H1 (cell line): Measurements from ENCODE around the gene MACROD2. TPM values are rescaled to one million over a fixed set of nuclear protein-coding genes. Genes with fewer than 3 reads are reported as not detected.

Source experiments
- CTCF ChIA-PET: fragments of 300-600 bp; sonication (Branson Sonifier 250); formaldehyde crosslinking; loops from one replicate; lab custom pipeline; 2021; ENCODE audit not compliant: partially characterized antibody; lab: Charles Lee
- POLR2A ChIA-PET: fragments of 300-600 bp; sonication (Branson Sonifier 250); formaldehyde crosslinking; loops from one replicate; lab custom pipeline; 2021; ENCODE audit warnings: inconsistent platforms; ENCODE audit not compliant: partially characterized antibody; lab: Charles Lee
- DNase-seq, 2 experiments: peaks; one replicate each; pipeline versions ENCODE4 v3.0.0 to v3.0.0-alpha.2; 2010 to 2022; ENCODE audit warnings: low spot score in 2 of 2, low read depth in 1 of 2, mixed read lengths in 1 of 2
- FAIRE-seq: peaks from 2 replicates; lab custom pipeline; 2011; peaks lifted over from hg19 to GRCh38; lab: Jason Lieb, UNC
- H2AFZ ChIP-seq: 2 replicates; pipeline ENCODE4 v1.8.1; 2012; ENCODE audit warnings: low read length, inconsistent platforms
- H2AK5ac ChIP-seq: 2 replicates; pipeline ENCODE4 v1.6.1; 2013; ENCODE audit warnings: low read depth, low read length
- H2BK120ac ChIP-seq: replicated peaks from 2 replicates; pipeline ENCODE3; 2013; ENCODE audit warnings: low read depth, low read length, inconsistent platforms
- H2BK12ac ChIP-seq: 2 replicates; pipeline ENCODE4 v1.6.1; 2013; ENCODE audit warnings: low read depth, low read length
- H2BK15ac ChIP-seq: 2 replicates; pipeline ENCODE4 v1.6.1; 2013; ENCODE audit warnings: low read length
- H2BK20ac ChIP-seq: 2 replicates; pipeline ENCODE4 v1.6.1; 2013; ENCODE audit warnings: low read length
- H2BK5ac ChIP-seq: 2 replicates; pipeline ENCODE4 v1.6.1; 2013; ENCODE audit warnings: low read depth, low read length
- H3K14ac ChIP-seq: 2 replicates; pipeline ENCODE4 v1.6.1; 2013; ENCODE audit warnings: inconsistent platforms; ENCODE audit not compliant: insufficient read length
- H3K18ac ChIP-seq: 2 replicates; pipeline ENCODE4 v1.6.1; 2013; ENCODE audit warnings: low read length; ENCODE audit errors: extremely low read depth
- H3K23ac ChIP-seq: 2 replicates; pipeline ENCODE4 v1.6.1; 2013; ENCODE audit warnings: inconsistent platforms; ENCODE audit not compliant: insufficient read length
- H3K23me2 ChIP-seq: 2 replicates; pipeline ENCODE4 v1.6.1; 2013; ENCODE audit warnings: low read depth, low read length
- H3K27ac ChIP-seq: 2 replicates; pipeline ENCODE4 v1.6.1; 2011; ENCODE audit warnings: low read depth, low read length, inconsistent platforms
- H3K27me3 ChIP-seq, 4 experiments: replicated peaks in 1 of 4; 1 replicate in 1 of 4; 2 replicates in 3 of 4; pipeline versions ENCODE4 v1.6.1 to v1.8.1; 2011 to 2013; ENCODE audit warnings: low read length in 3 of 4, mild to moderate bottlenecking in 3 of 4, inconsistent platforms in 2 of 4, mixed read lengths in 2 of 4, moderate library complexity in 1 of 4; ENCODE audit not compliant: control insufficient read depth in 3 of 4, insufficient read depth in 3 of 4; ENCODE audit errors: extremely low read depth in 1 of 4
- H3K36me3 ChIP-seq, 4 experiments: 2 replicates each; pipeline versions ENCODE4 v1.6.1 to v1.8.1; 2011 to 2013; ENCODE audit warnings: mild to moderate bottlenecking in 4 of 4, low read length in 3 of 4, moderate library complexity in 2 of 4, control low read depth in 1 of 4, inconsistent platforms in 1 of 4; ENCODE audit not compliant: insufficient read depth in 4 of 4, control insufficient read depth in 2 of 4
- H3K4ac ChIP-seq: replicated peaks from 2 replicates; pipeline ENCODE3; 2013; ENCODE audit warnings: low read length, low read depth, mixed read lengths, inconsistent platforms; ENCODE audit not compliant: insufficient read length
- H3K4me1 ChIP-seq, 4 experiments: replicated peaks in 1 of 4; 1 replicate in 1 of 4; 2 replicates in 3 of 4; pipeline versions ENCODE4 v1.6.1 to v1.8.1; 2011 to 2013; ENCODE audit warnings: low read length in 3 of 4, inconsistent platforms in 2 of 4, mixed read lengths in 1 of 4; ENCODE audit not compliant: insufficient read depth in 4 of 4, control insufficient read depth in 3 of 4
- H3K4me2 ChIP-seq, 2 experiments: 2 replicates each; pipeline versions ENCODE4 v1.6.1 to v1.8.1; 2011 to 2013; ENCODE audit warnings: low read depth in 2 of 2, low read length in 2 of 2, control low read depth in 1 of 2, inconsistent platforms in 1 of 2, mild to moderate bottlenecking in 1 of 2; ENCODE audit not compliant: insufficient read depth in 1 of 2
- H3K4me3 ChIP-seq, 4 experiments: fragments of 200-600, 300-600 bp in 1 of 4; sonication (generic), shearing (Covaris generic), sonication (Bioruptor Twin) in 1 of 4; 2 replicates each; pipeline versions ENCODE4 v1.5.1 to v1.8.1; 2011 to 2016; ENCODE audit warnings: low read length in 4 of 4, low read depth in 3 of 4, control low read depth in 2 of 4, inconsistent platforms in 2 of 4, mild to moderate bottlenecking in 2 of 4, mixed read lengths in 1 of 4, moderate library complexity in 1 of 4; ENCODE audit not compliant: insufficient read depth in 2 of 4; ENCODE audit errors: extremely low read depth in 1 of 4
- H3K56ac ChIP-seq: replicated peaks from 2 replicates; pipeline ENCODE3; 2013; ENCODE audit warnings: low read depth, mild to moderate bottlenecking, mixed read lengths, low read length, inconsistent platforms; ENCODE audit not compliant: insufficient read length
- H3K79me1 ChIP-seq: 2 replicates; pipeline ENCODE4 v1.6.1; 2013; ENCODE audit warnings: low read depth, low read length, control low read depth
- H3K79me2 ChIP-seq, 2 experiments: 2 replicates each; pipeline versions ENCODE4 v1.6.1 to v1.8.1; 2012 to 2013; ENCODE audit warnings: low read length in 2 of 2, mild to moderate bottlenecking in 2 of 2, inconsistent platforms in 1 of 2; ENCODE audit not compliant: insufficient read depth in 2 of 2, control insufficient read depth in 1 of 2
- H3K9ac ChIP-seq, 4 experiments: replicated peaks in 1 of 4; 1 replicate in 1 of 4; 2 replicates in 3 of 4; pipeline versions ENCODE4 v1.6.1 to v1.8.1; 2011 to 2013; ENCODE audit warnings: low read depth in 3 of 4, low read length in 3 of 4, control low read depth in 2 of 4, mild to moderate bottlenecking in 2 of 4, moderate library complexity in 2 of 4, inconsistent platforms in 1 of 4; ENCODE audit errors: extremely low read depth in 1 of 4
- H3K9me3 ChIP-seq, 2 experiments: 2 replicates each; pipeline versions ENCODE4 v1.6.1 to v1.8.1; 2012 to 2013; ENCODE audit warnings: mild to moderate bottlenecking in 2 of 2, moderate library complexity in 2 of 2, control low read depth in 1 of 2, inconsistent platforms in 1 of 2, low read depth in 1 of 2, low read length in 1 of 2, mixed read lengths in 1 of 2; ENCODE audit not compliant: insufficient read depth in 2 of 2
- H4K20me1 ChIP-seq, 2 experiments: replicated peaks in 1 of 2; 2 replicates each; pipeline versions ENCODE3 to v1.8.1; 2011 to 2013; ENCODE audit warnings: inconsistent platforms in 2 of 2, low read length in 2 of 2, mild to moderate bottlenecking in 1 of 2; ENCODE audit not compliant: insufficient read depth in 2 of 2, control insufficient read depth in 1 of 2
- H4K5ac ChIP-seq: 2 replicates; pipeline ENCODE4 v1.6.1; 2013; ENCODE audit warnings: low read length, low read depth, mixed read lengths, inconsistent platforms; ENCODE audit not compliant: insufficient read length
- H4K8ac ChIP-seq: 2 replicates; pipeline ENCODE4 v1.8.0; 2013; ENCODE audit warnings: mild to moderate bottlenecking, moderate library complexity, low read length, inconsistent platforms; ENCODE audit not compliant: insufficient read depth; ENCODE audit errors: extremely low read depth
- H4K91ac ChIP-seq: replicated peaks from 2 replicates; pipeline ENCODE3; 2013; ENCODE audit warnings: low read length, mixed read lengths, inconsistent platforms; ENCODE audit not compliant: insufficient read length
- ASH2L ChIP-seq: fragments of 200-600, 300-600 bp; sonication (generic); IDR thresholded peaks from one replicate; pipeline ENCODE4 v1.7.1; 2017; ENCODE audit warnings: low read length
- ATF3 ChIP-seq: IDR thresholded peaks from 2 replicates; pipeline ENCODE4 v1.6.1; 2011; ENCODE audit warnings: low read depth, mild to moderate bottlenecking, low read length; ENCODE audit not compliant: insufficient read depth
- BRCA1 ChIP-seq: IDR thresholded peaks from 2 replicates; pipeline ENCODE4 v1.6.1; 2012; ENCODE audit warnings: low read depth, low read length, improper control_type of control experiment
- CHD2 ChIP-seq: IDR thresholded peaks from 2 replicates; pipeline ENCODE4 v1.6.1; 2012; ENCODE audit warnings: low read length, improper control_type of control experiment
- CTCF ChIP-seq, 3 experiments: IDR thresholded peaks; 1 replicate in 2 of 3; 2 replicates in 1 of 3; pipeline versions ENCODE4 v1.5.1 to v1.6.1; 2011; ENCODE audit warnings: low read length in 3 of 3, mild to moderate bottlenecking in 3 of 3, inconsistent platforms in 2 of 3, low read depth in 1 of 3, moderate library complexity in 1 of 3; ENCODE audit not compliant: insufficient read depth in 1 of 3; ENCODE audit errors: control extremely low read depth in 1 of 3
- PHF8 ChIP-seq: fragments of 200-600 bp; sonication (generic); conservative IDR thresholded peaks from 2 replicates; pipeline ENCODE4 v1.7.1; 2012; ENCODE audit warnings: low read depth, mild to moderate bottlenecking, inconsistent platforms, low read length, moderate library complexity
- POLR2AphosphoS5 ChIP-seq: IDR thresholded peaks from 2 replicates; pipeline ENCODE4 v1.6.1; 2011; ENCODE audit warnings: low read depth, low read length
- RAD21 ChIP-seq, 2 experiments: IDR thresholded peaks in 1 of 2; conservative IDR thresholded peaks in 1 of 2; 2 replicates each; pipeline ENCODE4 v1.6.1; 2011; ENCODE audit warnings: low read depth in 2 of 2, low read length in 2 of 2, improper control_type of control experiment in 1 of 2, inconsistent platforms in 1 of 2, mild to moderate bottlenecking in 1 of 2, moderate library complexity in 1 of 2
- SAP30 ChIP-seq: fragments of 300-600 bp; sonication (generic); IDR thresholded peaks from 2 replicates; pipeline ENCODE4 v1.7.1; 2012; ENCODE audit warnings: low read length, moderate library complexity, mild to moderate bottlenecking, inconsistent platforms; ENCODE audit not compliant: insufficient read depth, insufficient replicate concordance
- SP1 ChIP-seq: IDR thresholded peaks from 2 replicates; pipeline ENCODE4 v1.6.1; 2011; ENCODE audit warnings: low read depth, low read length
- SP2 ChIP-seq: IDR thresholded peaks from 2 replicates; pipeline ENCODE4 v1.6.1; 2012; ENCODE audit warnings: mild to moderate bottlenecking, low read length, inconsistent platforms
- WGBS, 2 experiments: shearing (Covaris generic) in 1 of 2; methylation state at CpG; one replicate each; pipeline versions ENCODE4 v1.1.6 to v1.1.7; 2013 to 2015; ENCODE audit warnings: low lambda C conversion rate in 2 of 2, mixed read lengths in 2 of 2, inconsistent platforms in 1 of 2, low coverage in 1 of 2, missing lambda C conversion rate in 1 of 2; ENCODE audit not compliant: insufficient replicate concordance in 2 of 2, insufficient coverage in 1 of 2, insufficient read length in 1 of 2; ENCODE audit errors: extremely low coverage in 1 of 2, missing lambda C conversion rate in 1 of 2; 5-methylcytosine and 5-hydroxymethylcytosine counted together
- polyA plus RNA-seq, 7 experiments: library from polyadenylated mRNA; depleted of rRNA in 3 of 7; stranded (reverse) in 5 of 7; unstranded in 2 of 7; fragments of >200 nt in 5 of 7; fragments of 200-250 nt in 2 of 7; gene quantifications; 1 replicate in 5 of 7; 2 replicates in 1 of 7; 4 replicates in 1 of 7; pipeline versions ENCODE4 v1.2.1 to v1.2.3, GENCODE V29; 2011 to 2013; ENCODE audit warnings: missing spikeins in 2 of 7, mixed read lengths in 2 of 7
- total RNA-seq: library from RNA; stranded (reverse); fragmentation: NEBNext Ultra II Directional; extraction: Animal tissue kit (Norgen Biotek cat#: 25700); gene quantifications from 2 replicates; pipeline ENCODE4 v1.2.1, GENCODE V29; 2021

The MACROD2 gene
- total and polyA plus RNA-seq, 2 of the 8 experiments (the other 6 are each of a cell fraction or from before 2014, with no cell fraction given) = 0.70 to 3.9 TPM

DNA sequence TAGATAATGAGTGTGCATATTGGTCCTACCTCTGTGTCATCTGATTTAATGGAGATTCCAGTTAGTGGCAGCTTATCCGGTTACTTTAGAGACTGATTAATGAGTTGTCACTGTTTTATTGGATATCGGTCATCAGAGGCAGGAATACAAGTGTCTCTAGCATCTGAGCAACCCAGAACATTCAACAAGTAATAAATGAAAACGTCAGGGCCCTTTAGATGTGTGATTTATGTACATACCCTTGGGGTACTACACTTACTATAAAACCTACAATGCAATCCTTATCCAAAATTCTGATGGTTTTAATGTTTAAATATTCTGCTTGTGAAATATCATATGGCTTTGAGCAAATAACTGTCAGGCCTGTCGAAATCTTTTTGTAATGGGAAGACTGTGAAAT lies 1460.0 kb downstream of the MACROD2 start:
- FAIRE-seq (no peak), DNase-seq (no peak)
- no peak overlapping the region for H3K9ac ChIP-seq
- no peak overlapping the region for H2BK120ac ChIP-seq
- H3K79me1 ChIP-seq = no peaks in the 10 kb centered on the region
- no peak overlapping the region for H2BK20ac ChIP-seq
- H3K56ac ChIP-seq = no peak overlapping the region
- no peaks in the 10 kb centered on the region for H4K20me1 ChIP-seq
- CTCF ChIA-PET = interaction anchor here (1.2 kb wide), 1 partner anchor 199 kb away, joined by 3 read pairs; no protein-coding TSS in a partner anchor
- H3K23me2 ChIP-seq = no peaks in the 10 kb centered on the region
- no peaks in the 10 kb centered on the region for H3K9me3 ChIP-seq
- H3K23ac ChIP-seq = no peak overlapping the region
- POLR2A ChIA-PET = no interaction called here
- no peak overlapping the region for H2AK5ac ChIP-seq
- H3K36me3 ChIP-seq = no peaks in the 10 kb centered on the region
- no peak overlapping the region for H4K8ac ChIP-seq
- no peak overlapping the region for H2BK12ac ChIP-seq
- 71% methylated on average over 4 of the region's 4 CpGs; no CpG with 5 or more reads in 1 of the 2 experiments for WGBS, 2 experiments
- H3K4me2 ChIP-seq = no peak overlapping the region
- no peaks in the 10 kb centered on the region for H3K4me1 ChIP-seq
- no peak overlapping the region for H4K91ac ChIP-seq
- no peak overlapping the region for H4K5ac ChIP-seq
- no peak overlapping the region for H3K18ac ChIP-seq
- H2BK5ac ChIP-seq = no peak overlapping the region
- no peaks in the 10 kb centered on the region for H3K79me2 ChIP-seq
- H2BK15ac ChIP-seq = no peak overlapping the region
- no peak overlapping the region for H2AFZ ChIP-seq
- no peak overlapping the region for H3K4me3 ChIP-seq
- H3K14ac ChIP-seq = no peak overlapping the region
- no peak overlapping the region for H3K27ac ChIP-seq
- no peak overlapping the region for H3K4ac ChIP-seq
- no peaks in the 10 kb centered on the region for H3K27me3 ChIP-seq
- TF ChIP-seq BRCA1 (no peak), CHD2 (no peak), POLR2AphosphoS5 (no peak), ASH2L (no peak), PHF8 (no peak), SP2 (no peak), CTCF (IDR thresholded peaks at IDR 0.05; ENCODE audit: control extremely low read depth in 1 of 3, insufficient read depth in 1 of 3, low read depth in 1 of 3, low read length in 3 of 3) (no peak), RAD21 (IDR thresholded peaks at IDR 0.05 in 1 of 2, conservative IDR thresholded peaks at IDR 0.05 in 1 of 2; ENCODE audit: low read depth in 2 of 2, low read length in 2 of 2) (no peak), SP1 (no peak), SAP30 (no peak), ATF3 (no peak)
